GM18508 (cell line): ENCODE results near the gene ADCY4.
"Not testable (repeated sequence)": the region's sequence is repeated elsewhere in the genome, so short reads cannot be mapped to it uniquely, and the experiment has no call there.

Experiments used
- ATAC-seq: cut with Tn5 transposase; IDR thresholded peaks from one replicate; pipeline ENCODE4 v1.9.1; 2021; ENCODE audit warnings: moderate number of reproducible peaks; ENCODE audit not compliant: insufficient read depth, unreplicated experiment

The ADCY4 gene

DNA sequence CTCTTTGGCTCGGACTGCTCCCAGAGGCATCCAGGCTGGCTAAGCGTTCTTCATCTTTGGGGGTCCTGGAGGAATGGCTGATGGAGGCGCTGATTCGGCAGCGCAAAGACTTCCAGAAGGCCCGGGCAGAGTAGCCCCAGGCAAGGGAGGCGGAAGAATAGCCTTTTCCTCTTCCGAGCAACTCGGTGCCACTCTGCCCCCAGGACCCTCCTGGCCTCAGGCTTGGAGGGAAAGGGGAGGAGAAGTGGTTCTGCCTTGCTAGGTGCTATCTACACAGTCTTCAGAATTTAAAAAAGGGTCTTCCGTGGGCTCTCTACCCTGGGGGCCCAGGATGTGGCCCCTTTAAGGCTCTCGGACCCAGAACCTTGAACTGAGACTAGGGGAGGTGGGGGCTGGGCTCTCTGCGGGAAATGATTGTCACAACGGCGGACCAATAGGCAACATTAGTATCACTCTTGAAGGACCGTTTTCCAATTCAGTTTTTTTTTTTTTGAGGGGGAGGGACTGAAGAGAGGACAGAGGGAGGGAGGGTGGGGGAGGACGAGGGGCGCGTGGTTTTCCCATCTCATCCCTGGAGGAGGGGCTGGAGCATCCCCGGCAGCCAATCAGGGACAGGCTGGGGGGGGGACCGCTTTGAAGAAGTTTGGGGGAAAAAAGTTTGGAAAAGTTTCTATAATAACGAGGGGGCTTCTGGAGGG lies 32.8 kb upstream of the ADCY4 start, which contains the start of gene NFATC4:
TSS of gene NFATC4 (plus strand) at position 671 of the 698 bp plus-strand sequence. CDS start 157 bp downstream, outside the sequence.
- ATAC-seq, result no peak

DNA sequence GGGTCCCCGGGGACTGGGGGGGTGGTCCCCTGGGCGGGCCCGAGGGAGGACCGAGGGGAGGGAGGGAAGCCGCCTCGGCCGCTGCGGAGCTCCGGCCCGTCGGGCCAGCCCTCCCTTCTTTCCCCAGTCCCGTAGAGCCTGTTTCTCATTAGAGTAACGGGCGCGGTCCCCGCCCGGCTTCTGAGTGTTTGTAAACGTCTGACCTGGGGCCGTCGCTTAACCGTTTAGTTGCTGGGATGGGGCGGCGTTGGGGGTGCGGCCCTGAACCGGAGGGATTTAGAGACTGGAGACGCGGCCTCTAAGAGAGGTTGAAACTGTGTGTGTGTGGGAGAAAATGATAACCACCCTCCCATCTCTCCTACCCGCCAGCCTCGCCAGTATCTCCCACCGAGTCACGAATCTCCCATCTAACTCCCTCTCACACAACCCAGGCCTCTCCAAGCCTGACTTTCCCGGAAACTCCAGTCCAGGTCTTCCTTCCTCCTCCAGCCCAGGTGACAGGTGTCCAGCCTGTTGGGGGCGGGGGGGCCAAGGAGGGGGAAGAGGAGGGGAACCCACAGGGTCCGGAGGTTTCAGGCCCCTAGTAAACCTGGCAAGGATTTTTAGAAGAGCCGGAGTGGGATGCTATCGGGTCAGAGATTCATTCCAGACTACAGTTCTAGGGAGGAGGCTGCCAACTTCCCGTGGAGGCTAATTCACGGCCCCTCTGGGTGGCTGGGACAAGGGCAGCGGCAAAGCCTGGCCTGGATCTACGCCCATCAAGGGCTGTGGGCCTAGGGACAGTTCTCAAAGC lies 32.0 kb upstream of the ADCY4 start:
- no peak for ATAC-seq

DNA sequence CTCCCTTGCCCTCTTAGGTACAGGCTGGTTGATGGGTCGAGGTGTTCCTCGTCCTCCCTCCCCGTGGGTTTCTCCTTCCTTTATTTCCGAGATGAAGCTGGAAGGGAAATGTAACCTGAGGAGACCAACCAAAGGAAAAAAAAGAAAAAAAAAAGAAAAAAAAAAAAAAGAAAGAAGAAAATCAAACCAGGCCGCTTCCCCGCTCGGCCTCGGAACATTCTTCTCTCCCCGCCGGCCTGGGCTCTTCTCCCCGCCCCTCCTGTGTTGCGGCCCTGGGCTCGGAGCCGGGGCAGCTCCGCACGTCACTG lies 31.5 kb upstream of the ADCY4 start:
- ATAC-seq, result no peak

GRCh38 chr14:24365600-24366412 lies 30.9 kb upstream of the ADCY4 start:
- no peak for ATAC-seq

DNA sequence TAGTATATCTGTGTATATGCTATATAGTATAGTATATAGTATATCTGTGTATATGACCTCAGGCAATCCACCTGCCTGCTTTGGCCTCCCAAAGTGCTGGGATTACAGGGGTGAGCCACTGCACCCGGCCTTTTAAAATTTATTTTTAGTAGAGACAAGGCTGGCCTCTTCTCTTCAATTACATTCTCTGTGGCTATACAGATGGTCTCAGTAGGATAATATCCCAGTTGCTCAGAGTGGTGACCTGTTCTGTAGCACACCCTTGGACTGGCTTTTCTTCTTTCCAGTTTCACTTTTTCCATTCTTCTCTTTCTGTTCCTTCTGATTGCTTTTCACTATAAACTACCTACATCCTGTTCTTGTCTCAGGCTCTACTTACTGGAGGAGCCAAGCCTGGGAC lies 30.0 kb upstream of the ADCY4 start:
- no peak for ATAC-seq

DNA sequence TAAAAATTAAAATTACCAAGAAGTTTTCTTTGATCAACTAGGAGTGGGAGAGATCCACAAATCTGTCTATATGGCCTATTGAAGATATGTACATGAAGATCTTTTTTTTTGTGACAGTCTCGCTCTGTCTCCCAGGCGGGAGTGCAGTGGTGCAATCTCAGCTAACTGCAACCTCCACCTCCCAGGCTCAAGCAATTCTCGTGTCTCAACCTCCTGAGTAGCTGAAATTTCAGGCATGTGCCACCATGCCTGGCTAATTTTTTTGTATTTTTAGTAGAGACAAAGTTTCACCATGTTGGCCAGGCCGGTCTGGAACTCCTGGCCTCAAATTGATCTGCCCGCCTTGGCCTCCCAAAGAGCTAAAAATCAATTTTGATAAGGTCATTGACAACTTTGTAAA lies 28.5 kb upstream of the ADCY4 start:
- no peak for ATAC-seq

DNA sequence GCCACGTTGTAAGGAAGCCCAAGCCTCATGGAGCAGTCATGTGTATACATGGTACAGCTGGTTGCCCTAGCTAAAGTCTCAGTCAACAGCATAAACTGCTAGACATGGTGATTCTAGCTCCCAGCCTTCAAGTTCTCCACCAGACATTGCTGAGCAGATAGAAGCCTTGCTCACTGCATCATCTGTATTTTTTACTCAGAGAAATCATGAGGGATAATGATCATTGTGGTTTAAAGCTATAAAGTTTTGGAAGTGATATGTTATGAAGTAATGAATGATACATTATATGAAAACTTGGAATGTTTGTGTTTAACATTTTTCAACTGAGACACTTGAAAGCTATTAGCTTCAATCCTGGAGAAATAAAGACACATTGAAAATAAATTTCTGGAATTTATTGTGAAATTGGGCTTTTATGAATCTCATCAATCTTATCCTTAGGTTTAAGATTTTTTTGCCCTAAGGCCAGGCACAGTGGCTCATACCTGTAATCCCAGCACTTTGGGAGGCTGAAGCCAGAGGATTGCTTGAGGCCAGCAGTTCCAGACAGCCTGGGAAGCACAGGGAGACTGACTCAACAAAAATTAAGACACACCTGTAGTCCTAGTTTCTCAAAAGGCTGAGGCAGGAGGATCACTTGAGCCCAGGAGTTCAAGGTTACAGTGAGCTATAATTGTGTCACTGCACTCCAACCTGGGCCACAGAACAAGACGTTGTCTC lies 27.5 kb upstream of the ADCY4 start:
- ATAC-seq, result no peak

- ATAC-seq, result no peak
Observed at GRCh38 chr14:24361326-24361725, 26.5 kb upstream of the ADCY4 start.

- no peak for ATAC-seq
Observed at GRCh38 chr14:24360281-24360680, 25.4 kb upstream of the ADCY4 start.

GRCh38 chr14:24356208-24356607 lies 21.3 kb upstream of the ADCY4 start:
- no peak for ATAC-seq

DNA sequence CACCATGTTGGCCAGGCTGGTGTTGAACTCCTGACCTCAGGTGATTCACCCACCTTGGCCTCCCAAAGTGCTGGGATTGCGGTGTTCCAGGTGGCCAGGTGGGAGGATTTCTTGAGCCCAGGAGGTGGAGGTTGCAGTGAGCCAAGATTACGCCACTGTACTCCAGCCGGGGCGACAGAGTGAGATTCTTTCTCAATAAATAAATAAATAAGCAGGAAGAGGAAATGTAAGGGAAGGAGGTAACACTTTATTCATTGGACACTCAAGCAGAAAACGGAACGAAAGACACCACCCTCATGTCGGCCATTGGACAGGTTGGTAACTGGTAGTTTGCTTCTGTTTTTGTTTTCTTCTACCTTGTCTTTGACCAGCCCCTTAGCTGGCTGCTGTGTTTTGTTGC lies 20.1 kb upstream of the ADCY4 start:
- ATAC-seq, result no peak

- not testable (repeated sequence) for ATAC-seq
Observed at GRCh38 chr14:24354482-24354825, 19.6 kb upstream of the ADCY4 start.

GRCh38 chr14:24353559-24354481 lies 18.9 kb upstream of the ADCY4 start:
- no peak for ATAC-seq

DNA sequence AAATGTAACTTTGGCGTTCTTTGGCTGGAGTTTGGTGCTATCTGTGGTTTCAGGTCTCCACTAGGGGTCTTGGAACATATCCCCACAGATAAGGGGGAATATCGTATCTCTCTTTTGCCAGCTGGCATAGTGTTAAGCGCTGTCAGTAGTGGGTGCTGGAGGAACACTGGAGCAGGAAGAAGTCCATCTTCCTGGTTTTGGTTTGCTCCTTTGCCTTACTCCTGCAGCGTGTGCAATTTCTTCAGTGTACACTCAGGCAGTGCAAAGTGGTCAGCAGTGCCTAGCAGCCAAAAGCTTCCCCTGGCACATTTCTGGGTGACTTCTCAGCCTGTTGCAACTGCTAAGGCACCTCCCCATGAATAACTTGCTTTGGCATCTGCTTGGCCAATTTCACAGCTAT lies 16.6 kb upstream of the ADCY4 start:
- no peak for ATAC-seq

DNA sequence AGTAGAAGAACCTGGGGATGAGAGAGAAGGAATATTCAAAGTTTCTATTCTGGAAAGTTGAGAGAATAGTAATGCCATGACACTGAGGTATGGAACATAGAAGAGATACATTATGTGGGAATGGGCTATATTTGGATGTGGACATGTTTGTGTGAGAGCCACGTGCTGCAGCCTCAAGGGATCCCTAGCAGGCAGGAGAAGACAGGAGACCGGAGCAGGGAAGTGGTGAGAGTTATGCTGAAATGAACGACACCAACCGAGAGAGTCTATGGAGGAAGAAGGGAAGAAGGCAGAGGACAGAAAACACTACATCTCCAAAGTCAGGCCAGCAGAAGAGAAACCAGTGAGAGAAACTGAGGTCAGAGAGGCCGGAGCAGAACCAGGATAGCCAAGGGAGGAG lies 14.9 kb upstream of the ADCY4 start:
- no peak for ATAC-seq

DNA sequence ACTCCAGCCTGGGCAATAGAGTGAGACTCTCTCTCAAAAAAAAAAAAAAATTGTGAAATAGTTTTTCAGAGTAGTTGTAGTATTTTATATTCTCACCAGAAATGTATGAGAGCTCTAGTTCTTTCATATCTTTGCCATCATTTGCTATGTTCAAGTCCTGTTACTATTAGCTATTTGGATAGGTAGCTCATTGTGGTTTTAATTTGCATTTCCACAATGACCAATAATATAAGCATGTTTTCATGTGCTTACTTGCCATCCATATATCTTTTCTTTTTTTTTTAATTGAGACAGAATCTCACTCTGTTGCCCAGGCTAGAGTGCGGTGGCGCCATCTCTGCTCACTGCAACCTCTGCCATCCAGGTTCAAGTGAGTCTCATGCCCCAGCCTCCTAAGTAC lies 13.3 kb upstream of the ADCY4 start:
- ATAC-seq, result no peak

GRCh38 chr14:24347134-24347533 lies 12.3 kb upstream of the ADCY4 start:
- ATAC-seq, result no peak

DNA sequence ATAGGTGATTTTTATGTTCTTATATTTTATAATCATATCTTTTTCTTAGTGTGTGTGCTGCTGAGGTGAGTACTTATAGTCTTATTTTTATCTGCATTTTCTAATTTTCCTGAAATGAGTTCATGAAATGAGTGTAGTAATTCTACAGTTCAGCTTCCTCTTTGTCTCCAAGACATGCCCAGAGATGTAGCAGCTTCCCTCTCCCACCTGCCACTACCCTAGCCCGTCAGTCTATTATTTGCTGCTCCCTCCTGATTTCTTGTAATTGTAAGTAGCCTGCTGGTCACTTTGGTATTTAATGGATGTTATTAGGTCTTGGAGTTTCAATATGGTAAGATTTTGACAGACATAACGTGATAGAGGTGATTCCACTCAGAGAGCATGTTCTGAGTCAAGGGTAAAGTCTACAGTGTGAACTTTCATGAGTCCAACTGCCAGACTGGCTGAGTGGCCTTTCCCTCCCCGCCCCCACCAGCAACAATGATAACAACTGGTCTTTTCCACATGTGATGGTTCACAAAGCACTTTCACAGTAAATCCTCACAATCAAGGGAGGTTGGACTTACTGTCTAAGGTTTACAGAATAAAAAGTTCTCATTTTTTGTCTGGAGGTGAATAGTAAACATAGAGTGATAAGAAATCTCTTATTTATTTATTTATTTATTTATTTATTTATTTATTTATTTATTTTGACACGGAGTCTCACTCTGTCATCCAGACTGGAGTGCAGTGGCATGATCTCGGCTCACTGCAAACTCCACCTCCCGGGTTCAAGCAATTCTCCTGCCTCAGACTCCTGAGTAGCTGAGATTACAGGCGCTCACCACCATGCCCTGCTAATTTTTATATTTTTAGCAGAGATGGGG lies 9.2 kb upstream of the ADCY4 start:
- ATAC-seq, result no peak

- no peak for ATAC-seq
Observed at GRCh38 chr14:24342889-24343288, 8.0 kb upstream of the ADCY4 start.
